IMR-90 (cell line): ENCODE data around the gene MACIR. TPM values are rescaled to one million over a fixed set of nuclear protein-coding genes. Genes with fewer than 3 reads are reported as not detected.

Experiments used
- ATAC-seq: fragments of 200-7000 bp; cut with Tn5 transposase; 2 replicates; pipeline ENCODE4 v1.9.1; 2020; ENCODE audit warnings: low read depth, mild to moderate bottlenecking, moderate library complexity
- BruUV-seq: library from RNA; stranded (reverse); fragments of 400-500 nt; replicated peaks from 2 replicates; lab custom pipeline; 2021; lab: Mats Ljungman, UMichigan
- CTCF ChIA-PET: fragments of 300-600 bp; formaldehyde crosslinking; extraction: SDS; loops from one replicate; lab custom pipeline; 2021; ENCODE audit warnings: antibody characterized with exemption; lab: Yijun Ruan, JAX
- POLR2A ChIA-PET: fragments of 300-600 bp; sonication (Branson Sonifier 250); formaldehyde crosslinking; loops from one replicate; lab custom pipeline; 2022; ENCODE audit warnings: antibody characterized with exemption; ENCODE audit not compliant: unreplicated experiment; lab: Charles Lee
- DNase-seq: peaks from one replicate; pipeline ENCODE4 v3.0.0; 2013
- H2AFZ ChIP-seq: replicated peaks from 2 replicates; pipeline ENCODE3; 2013; ENCODE audit warnings: low read length, mild to moderate bottlenecking; ENCODE audit not compliant: poor library complexity
- H2AK5ac ChIP-seq: 2 replicates; pipeline ENCODE4 v1.6.1; 2013; ENCODE audit warnings: low read depth, low read length, inconsistent platforms
- H2AK9ac ChIP-seq: replicated peaks from 2 replicates; pipeline ENCODE3; 2013; ENCODE audit warnings: mild to moderate bottlenecking, low read depth, low read length, moderate library complexity; ENCODE audit not compliant: poor library complexity
- H2BK120ac ChIP-seq: 2 replicates; pipeline ENCODE4 v1.6.1; 2013; ENCODE audit warnings: low read depth, low read length, inconsistent platforms
- H2BK15ac ChIP-seq: 3 replicates; pipeline ENCODE4 v1.6.1; 2013; ENCODE audit warnings: low read depth, low read length, inconsistent platforms
- H2BK20ac ChIP-seq: 2 replicates; pipeline ENCODE4 v1.6.1; 2013; ENCODE audit warnings: low read depth, mild to moderate bottlenecking, inconsistent platforms, low read length, moderate library complexity
- H2BK5ac ChIP-seq: 2 replicates; pipeline ENCODE4 v1.6.1; 2013; ENCODE audit warnings: mild to moderate bottlenecking, low read depth, low read length, inconsistent platforms; ENCODE audit not compliant: poor library complexity, severe bottlenecking
- H3K14ac ChIP-seq: replicated peaks from 2 replicates; pipeline ENCODE4 v1.6.1; 2013; ENCODE audit warnings: low read depth, low read length, inconsistent platforms
- H3K18ac ChIP-seq: 2 replicates; pipeline ENCODE4 v1.6.1; 2013; ENCODE audit warnings: low read depth, low read length, control low read depth
- H3K23ac ChIP-seq: 2 replicates; pipeline ENCODE4 v1.6.1; 2013; ENCODE audit warnings: low read depth, low read length, inconsistent platforms
- H3K27ac ChIP-seq: 2 replicates; pipeline ENCODE4 v1.5.1; 2013; ENCODE audit warnings: mild to moderate bottlenecking, control low read depth, low read length; ENCODE audit not compliant: insufficient read depth
- H3K27me3 ChIP-seq: 2 replicates; pipeline ENCODE4 v1.6.1; 2013; ENCODE audit warnings: low read length; ENCODE audit not compliant: control insufficient read depth, insufficient read depth
- H3K36me3 ChIP-seq: 2 replicates; pipeline ENCODE4 v1.6.1; 2013; ENCODE audit warnings: low read length, mixed read lengths; ENCODE audit not compliant: control insufficient read depth, insufficient read depth
- H3K4ac ChIP-seq: 2 replicates; pipeline ENCODE4 v1.6.1; 2013; ENCODE audit warnings: low read depth, low read length, inconsistent platforms
- H3K4me1 ChIP-seq: 2 replicates; pipeline ENCODE4 v1.6.1; 2013; ENCODE audit warnings: low read length, mixed read lengths; ENCODE audit not compliant: control insufficient read depth, insufficient read depth
- H3K4me2 ChIP-seq: 2 replicates; pipeline ENCODE4 v1.6.1; 2013; ENCODE audit warnings: low read depth, mild to moderate bottlenecking, control low read depth, low read length, moderate library complexity
- H3K4me3 ChIP-seq: 2 replicates; pipeline ENCODE4 v1.5.1; 2013; ENCODE audit warnings: low read depth, mild to moderate bottlenecking, control low read depth, low read length, moderate library complexity; ENCODE audit not compliant: insufficient read depth
- H3K56ac ChIP-seq: 2 replicates; pipeline ENCODE4 v1.6.1; 2013; ENCODE audit warnings: low read length, inconsistent platforms; ENCODE audit not compliant: insufficient read depth; ENCODE audit errors: extremely low read depth
- H3K79me1 ChIP-seq, 2 experiments: 2 replicates each; pipeline ENCODE4 v1.6.1; 2013; ENCODE audit warnings: low read length in 2 of 2, inconsistent platforms in 1 of 2, low read depth in 1 of 2
- H3K9ac ChIP-seq: 2 replicates; pipeline ENCODE4 v1.6.1; 2013; ENCODE audit warnings: low read depth, low read length, control low read depth
- H3K9me1 ChIP-seq: 2 replicates; pipeline ENCODE4 v1.6.1; 2013; ENCODE audit warnings: low read length, inconsistent platforms; ENCODE audit not compliant: insufficient read depth
- H3K9me3 ChIP-seq: 2 replicates; pipeline ENCODE4 v1.6.1; 2013; ENCODE audit warnings: low read length; ENCODE audit not compliant: control insufficient read depth, insufficient read depth
- H4K20me1 ChIP-seq: 2 replicates; pipeline ENCODE4 v1.6.1; 2013; ENCODE audit warnings: low read length, inconsistent platforms; ENCODE audit not compliant: insufficient read depth
- H4K5ac ChIP-seq: 2 replicates; pipeline ENCODE4 v1.6.1; 2013; ENCODE audit warnings: mild to moderate bottlenecking, low read depth, low read length, control low read depth
- H4K8ac ChIP-seq, 2 experiments: 2 replicates each; pipeline ENCODE4 v1.6.1; 2013; ENCODE audit warnings: low read depth in 2 of 2, low read length in 2 of 2, control low read depth in 1 of 2, inconsistent platforms in 1 of 2
- H4K91ac ChIP-seq: 2 replicates; pipeline ENCODE4 v1.6.1; 2013; ENCODE audit warnings: low read depth, low read length, inconsistent platforms; ENCODE audit not compliant: insufficient read depth
- CHD1 ChIP-seq: IDR thresholded peaks from 2 replicates; pipeline ENCODE4 v1.6.1; 2012; ENCODE audit warnings: low read depth, low read length, improper control_type of control experiment
- FOS ChIP-seq: fragments of 150-350 bp; IDR thresholded peaks from 2 replicates; pipeline ENCODE4 v1.6.1; 2016; ENCODE audit warnings: low read depth, low read length
- WGBS, 2 experiments: methylation state at CpG; one replicate each; pipeline versions ENCODE4 v1.1.5 to v1.1.7; 2013; ENCODE audit warnings: missing lambda C conversion rate in 2 of 2; ENCODE audit not compliant: insufficient read length in 1 of 2; ENCODE audit errors: extremely low coverage in 2 of 2; 5-methylcytosine and 5-hydroxymethylcytosine counted together
- dilution Hi-C: fragments of 300-500 bp; cut with HindIII; formaldehyde crosslinking; loops from one replicate; pipeline ENCODE4 v1.14.3; 2018; ENCODE audit warnings: low sequenced_read_pairs; ENCODE audit not compliant: unreplicated experiment
- in situ Hi-C: fragments of 300-500 bp; cut with MboI; formaldehyde crosslinking; loops from 3 replicates; pipeline ENCODE4 v1.14.3; 2019; ENCODE audit warnings: low sequenced_read_pairs, inconsistent platforms, mixed read lengths
- intact Hi-C: fragments of 100-400 bp; cut with micrococcal nuclease; formaldehyde crosslinking; loops from 2 replicates; pipeline ENCODE4 v1.10.0; 2022
- polyA plus RNA-seq, 3 experiments: library from polyadenylated mRNA; depleted of rRNA; stranded (reverse); fragments of >200 nt; gene quantifications; 2 replicates each; pipeline ENCODE4 v1.2.3, GENCODE V29; 2012; ENCODE audit warnings: low replicate concordance in 1 of 3
- total RNA-seq: library from RNA; depleted of rRNA; stranded (reverse); fragments of >200 nt; gene quantifications from 2 replicates; pipeline ENCODE4 v1.2.3, GENCODE V29; 2012

MACIR gene
- total and polyA plus RNA-seq, 2 of the 4 experiments (the other 2 are of a cell fraction), result 11.1 to 21.3 TPM

DNA sequence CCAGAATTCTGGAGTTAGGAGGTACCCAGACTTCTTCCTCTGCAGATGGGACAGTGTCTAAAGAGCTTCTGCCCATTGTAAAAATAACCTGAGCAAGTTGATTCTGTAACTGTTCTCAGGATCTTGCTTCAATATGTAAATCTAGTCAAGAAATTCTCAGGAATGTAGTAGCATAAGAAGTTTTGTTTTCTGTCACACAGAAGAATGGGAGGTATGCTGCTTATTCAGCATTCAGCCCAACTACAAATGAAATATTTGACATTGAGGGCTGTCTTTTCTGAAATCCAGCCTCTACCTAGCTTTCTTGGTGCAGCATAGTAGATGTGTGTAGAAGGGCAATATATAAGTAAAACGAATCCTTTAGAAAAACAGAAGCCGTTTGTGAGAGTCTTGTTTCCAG, 13.8 kb downstream of the MACIR start:
- H3K23ac ChIP-seq, result no peak overlapping the region
- peak overlapping the region; percentile 26; the same call in 1 of the 2 replicates for H3K4me2 ChIP-seq
- H3K18ac ChIP-seq, result no peak overlapping the region
- H4K91ac ChIP-seq, result no peak overlapping the region
- ChIA-PET POLR2A (no interaction called here), CTCF (interaction anchor here (1.2 to 1.7 kb wide), 2 partner anchors 40 to 193 kb away, joined by 5 to 9 read pairs; no protein-coding TSS in a partner anchor)
- DNase-seq, result peak; percentile 10
- dilution Hi-C loops (no loop called here), in situ Hi-C loops (no loop called here), intact Hi-C loops (no loop called here)
- no peak overlapping the region for H2AK5ac ChIP-seq
- H3K4me1 ChIP-seq, result peaks cover 3% of the 10 kb centered on the region; the same call in 1 of the 2 replicates
- H3K4me3 ChIP-seq, result no peak overlapping the region
- H3K27ac ChIP-seq, result no peak overlapping the region
- WGBS, 2 experiments, result 100% methylated on average over 1 of the region's 2 CpGs; no CpG with 5 or more reads in 1 of the 2 experiments
- no peak overlapping the region for H2BK5ac ChIP-seq
- BruUV-seq, result no TSS peak
- no peak overlapping the region for H3K56ac ChIP-seq
- TF ChIP-seq FOS, result no peak
- no peak for TF ChIP-seq CHD1
- H2AFZ ChIP-seq, result no peak overlapping the region
- no peaks in the 10 kb centered on the region for H3K9me3 ChIP-seq
- no peak overlapping the region for H4K8ac ChIP-seq
- no peaks in the 10 kb centered on the region for H3K9me1 ChIP-seq
- no peaks in the 10 kb centered on the region for H4K20me1 ChIP-seq
- H3K36me3 ChIP-seq, result peaks cover 6% of the 10 kb centered on the region
- H3K27me3 ChIP-seq, result no peaks in the 10 kb centered on the region
- no peak overlapping the region for H3K9ac ChIP-seq
- H2BK15ac ChIP-seq, result no peak overlapping the region
- no peak overlapping the region for H3K14ac ChIP-seq
- peaks cover 17 to 38% of the 10 kb centered on the region in 2 experiments for H3K79me1 ChIP-seq
- H2AK9ac ChIP-seq, result no peak overlapping the region
- H3K4ac ChIP-seq, result no peak overlapping the region
- H2BK20ac ChIP-seq, result no peak overlapping the region
- no peak overlapping the region for H2BK120ac ChIP-seq
- ATAC-seq, result peak; percentile 59
- no peak overlapping the region for H4K5ac ChIP-seq
